Measurements from ENCODE around the gene ITGB6.

DNA sequence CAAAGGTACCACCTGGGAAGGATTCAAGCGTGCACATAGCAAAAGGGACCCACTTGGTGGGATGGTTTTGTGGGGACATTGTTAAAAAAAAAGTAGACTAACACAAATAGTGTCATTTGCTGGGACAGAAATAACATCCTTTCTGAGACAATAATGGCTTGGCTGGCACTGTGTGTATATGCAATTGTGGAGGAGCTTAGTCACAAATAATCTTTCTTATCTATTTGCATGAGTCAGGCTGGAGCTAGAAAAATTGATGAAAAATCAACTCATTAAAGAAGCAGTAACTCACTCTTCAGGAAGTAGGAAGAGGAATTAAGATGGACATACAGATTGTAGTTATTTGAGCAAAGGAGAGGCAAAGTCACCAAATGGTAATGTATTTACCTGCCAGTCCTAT lies 29.5 kb upstream of the ITGB6 start:
- TF ChIP-seq POLR2A (IDR thresholded peaks at IDR 0.05; ENCODE audit: low read depth, low read length), result no peak
- no peak for TF ChIP-seq POLR2AphosphoS5 (IDR thresholded peaks at IDR 0.05; ENCODE audit: low read depth, low read length)
- TF ChIP-seq TAF1 (IDR thresholded peaks at IDR 0.05; ENCODE audit: borderline replicate concordance, low read depth, low read length), result no peak
